GM23338 (cell line): ENCODE data around the gene IRS1. TPM values are rescaled to one million over a fixed set of nuclear protein-coding genes. Genes with fewer than 3 reads are reported as not detected.
A peak's percentile ranks its signal among the peaks of the same experiment; 100 is the strongest.

Experiments
- ATAC-seq: fragments of 200-7000 bp; cut with Tn5 transposase; 3 replicates; pipeline ENCODE4 v1.9.1; 2020
- DNase-seq: peaks from one replicate; pipeline ENCODE4 v3.0.0-alpha.2; 2015; ENCODE audit warnings: low spot score
- H2AFZ ChIP-seq: fragments of 200-600 bp; sonication (generic); 2 replicates; pipeline ENCODE4 v1.8.0; 2016; ENCODE audit warnings: antibody characterized with exemption, mild to moderate bottlenecking, moderate library complexity
- H3F3A ChIP-seq: fragments of 200-600 bp; sonication (generic); replicated peaks from 2 replicates; pipeline ENCODE4 v1.8.0; 2017; ENCODE audit warnings: antibody characterized with exemption, mixed run types, low read depth
- H3K27ac ChIP-seq: fragments of 200-600 bp; sonication (generic); 2 replicates; pipeline ENCODE4 v1.6.1; 2016; ENCODE audit warnings: low read depth
- H3K27me3 ChIP-seq: fragments of 200-600 bp; sonication (generic); 2 replicates; pipeline ENCODE4 v1.8.0; 2016; ENCODE audit warnings: mild to moderate bottlenecking, mixed run types, moderate library complexity; ENCODE audit not compliant: insufficient read depth
- H3K36me3 ChIP-seq: fragments of 200-600 bp; sonication (generic); 2 replicates; pipeline ENCODE4 v1.8.0; 2016; ENCODE audit warnings: mild to moderate bottlenecking; ENCODE audit not compliant: insufficient read depth
- H3K4me1 ChIP-seq: fragments of 200-600 bp; sonication (generic); 2 replicates; pipeline ENCODE4 v1.8.0; 2016; ENCODE audit warnings: mild to moderate bottlenecking, moderate library complexity; ENCODE audit not compliant: insufficient read depth
- H3K4me2 ChIP-seq: fragments of 200-600 bp; sonication (generic); 2 replicates; pipeline ENCODE4 v1.7.1; 2017; ENCODE audit warnings: mixed run types
- H3K4me3 ChIP-seq: fragments of 200-600 bp; sonication (generic); 2 replicates; pipeline ENCODE4 v1.6.1; 2016; ENCODE audit warnings: mixed run types
- H3K79me2 ChIP-seq: fragments of 200-600 bp; sonication (generic); replicated peaks from 2 replicates; pipeline ENCODE4 v1.8.0; 2017; ENCODE audit warnings: mild to moderate bottlenecking; ENCODE audit not compliant: insufficient read depth
- H3K9me2 ChIP-seq: fragments of 200-600 bp; sonication (generic); 2 replicates; pipeline ENCODE4 v1.8.0; 2017; ENCODE audit not compliant: insufficient read depth
- H4K20me1 ChIP-seq: fragments of 200-600 bp; sonication (generic); replicated peaks from 2 replicates; pipeline ENCODE4 v1.8.0; 2017; ENCODE audit warnings: mild to moderate bottlenecking; ENCODE audit not compliant: insufficient read depth
- H3K27ac Mint-ChIP-seq: 2 replicates; pipeline ENCODE4 v1.8.0; 2020; ENCODE audit warnings: inconsistent platforms, mild to moderate bottlenecking, moderate library complexity, mixed read lengths
- H3K27me3 Mint-ChIP-seq: 3 replicates; pipeline ENCODE4 v1.8.0; 2022; ENCODE audit warnings: low read depth, mild to moderate bottlenecking, moderate library complexity, mixed read lengths, inconsistent platforms; ENCODE audit not compliant: insufficient read depth, poor library complexity
- H3K36me3 Mint-ChIP-seq: 3 replicates; pipeline ENCODE4 v1.8.0; 2021; ENCODE audit warnings: low read depth, mild to moderate bottlenecking, inconsistent platforms, moderate library complexity, mixed read lengths
- H3K4me1 Mint-ChIP-seq: 3 replicates; pipeline ENCODE4 v1.8.0; 2020; ENCODE audit warnings: mild to moderate bottlenecking, inconsistent platforms, mixed read lengths
- H3K4me3 Mint-ChIP-seq: 3 replicates; pipeline ENCODE4 v1.8.0; 2021; ENCODE audit warnings: moderate library complexity, mild to moderate bottlenecking, inconsistent platforms, mixed read lengths
- H3K9me3 Mint-ChIP-seq: 3 replicates; pipeline ENCODE4 v1.8.0; 2020; ENCODE audit warnings: moderate library complexity, mild to moderate bottlenecking, inconsistent platforms, mixed read lengths
- CREB1 ChIP-seq: fragments of 250-450 bp; sonication (Bioruptor Pico); IDR thresholded peaks from 2 replicates; pipeline ENCODE4 v1.5.0; 2020; ENCODE audit warnings: low read depth, mild to moderate bottlenecking, moderate library complexity
- ETS1 ChIP-seq: IDR thresholded peaks from 2 replicates; pipeline ENCODE4 v1.6.1; 2016; ENCODE audit warnings: antibody characterized with exemption
- EZH2phosphoT487 ChIP-seq: fragments of 200-600 bp; sonication (generic); IDR thresholded peaks from one replicate; pipeline ENCODE4 v1.8.1; 2018; ENCODE audit warnings: antibody characterized with exemption; ENCODE audit not compliant: unreplicated experiment
- JUNB ChIP-seq: IDR thresholded peaks from one replicate; pipeline ENCODE4 v1.6.1; 2016; ENCODE audit warnings: antibody characterized with exemption; ENCODE audit not compliant: unreplicated experiment
- POLR2AphosphoS5 ChIP-seq: IDR thresholded peaks from 2 replicates; pipeline ENCODE4 v1.6.1; 2016; ENCODE audit warnings: antibody characterized with exemption, low read depth
- REST ChIP-seq: IDR thresholded peaks from one replicate; pipeline ENCODE4 v1.6.1; 2018; ENCODE audit warnings: antibody characterized with exemption; ENCODE audit not compliant: unreplicated experiment
- ZNF114 ChIP-seq: fragments of 250-450 bp; sonication (Bioruptor Pico); IDR thresholded peaks from 2 replicates; pipeline ENCODE4 v1.5.0; 2020; ENCODE audit warnings: mild to moderate bottlenecking, moderate library complexity
- polyA plus RNA-seq: library from polyadenylated mRNA; unstranded; fragments of >200 nt; fragmentation: Nextera tagmentation; extraction: Ambion mirVana; gene quantifications from 2 replicates; pipeline ENCODE4 v1.2.1, GENCODE V29; 2016
- total RNA-seq: library from RNA; depleted of rRNA; stranded (reverse); fragments of >200 nt; shearing (Covaris generic); gene quantifications from 2 replicates; pipeline ENCODE4 v1.2.3, GENCODE V29; 2014

IRS1 gene
- total and polyA plus RNA-seq, 2 experiments from 2014 or later = 6.9 to 26.2 TPM

GRCh38 chr2:226800941-226801784, 1.5 kb upstream of the IRS1 start:
- Histone ChIP-seq H3K79me2 (peaks cover 20% of the 10 kb centered on the region), H3K4me3 (peak overlapping the region; percentile 95), H3K27me3 (no peaks in the 10 kb centered on the region), H3K36me3 (no peaks in the 10 kb centered on the region), H3K9me2 (no peaks in the 10 kb centered on the region), H3K4me2 (peak overlapping the region; percentile 89), H2AFZ (peak overlapping the region; percentile 85; the same call in 1 of the 2 replicates), H4K20me1 (no peaks in the 10 kb centered on the region), H3K27ac (0 out of 2 replicates have a peak overlapping the region, but pooled peaks have one; percentile 32), H3F3A (no peaks in the 10 kb centered on the region; the same call in 1 of the 2 replicates), H3K4me1 (peaks cover 13% of the 10 kb centered on the region; the same call in 1 of the 2 replicates)
- Mint-ChIP-seq H3K27ac (peak overlapping the region; percentile 27; the same call in 1 of the 2 replicates), H3K9me3 (peaks cover 20% of the 10 kb centered on the region; the same call in 2 of the 3 replicates), H3K4me1 (peaks cover 23% of the 10 kb centered on the region), H3K27me3 (peaks cover 13% of the 10 kb centered on the region), H3K4me3 (peak overlapping the region; percentile 80), H3K36me3 (peaks cover 22% of the 10 kb centered on the region)
- ATAC-seq (peak; percentile 74), DNase-seq (peak; percentile 91)
- TF ChIP-seq REST = no peak
- no peak for TF ChIP-seq JUNB
- TF ChIP-seq CREB1 = peak; percentile 45
- no peak for TF ChIP-seq EZH2phosphoT487
- no peak for TF ChIP-seq ZNF114 (CRISPR knock-in tag)
- TF ChIP-seq POLR2AphosphoS5 = peak; percentile 79
- TF ChIP-seq ETS1 = no peak
